LNCaP clone FGC (cell line): ENCODE results near the gene NAXD.

Experiments used
- DNase-seq: peaks from one replicate; pipeline ENCODE4 v3.0.0-alpha.2; 2011; ENCODE audit warnings: low read depth
- H3K4me3 ChIP-seq: 2 replicates; pipeline ENCODE4 v1.5.1; 2011; ENCODE audit warnings: mild to moderate bottlenecking, low read depth, low read length, control low read depth
- CTCF ChIP-seq: IDR thresholded peaks from 2 replicates; pipeline ENCODE4 v1.5.1; 2012; ENCODE audit warnings: mild to moderate bottlenecking; ENCODE audit not compliant: control insufficient read depth, insufficient read depth; ENCODE audit errors: extremely low read depth

Gene NAXD

GRCh38 chr13:110638814-110639806 is 23.8 kb downstream of the NAXD start:
- no peak for DNase-seq
- no peak for TF ChIP-seq CTCF
- H3K4me3 ChIP-seq = no peak overlapping the region

- TF ChIP-seq CTCF = no peak
- H3K4me3 ChIP-seq = no peak overlapping the region
- no peak for DNase-seq
Observed at GRCh38 chr13:110639935-110640334, 24.6 kb downstream of the NAXD start.

- no peak for DNase-seq
Observed at GRCh38 chr13:110640591-110641029, 25.3 kb downstream of the NAXD start.

GRCh38 chr13:110641055-110642015 is 26.0 kb downstream of the NAXD start:
- H3K4me3 ChIP-seq = no peak overlapping the region
- DNase-seq = no peak

More at GRCh38 chr13:110640591-110641029, 25.3 kb downstream of the NAXD start:
- no peak for TF ChIP-seq CTCF
- no peak overlapping the region for H3K4me3 ChIP-seq

GRCh38 chr13:110642291-110642981 is 27.1 kb downstream of the NAXD start:
- no peak for TF ChIP-seq CTCF
- DNase-seq = no peak
- no peak overlapping the region for H3K4me3 ChIP-seq

More at GRCh38 chr13:110641055-110642015, 26.0 kb downstream of the NAXD start:
- TF ChIP-seq CTCF = no peak

GRCh38 chr13:110643324-110643723 is 28.0 kb downstream of the NAXD start:
- no peak overlapping the region for H3K4me3 ChIP-seq
- DNase-seq = no peak
- no peak for TF ChIP-seq CTCF
